Subcutaneous adipose tissue (tissue), 4 donors: ENCODE data around the gene EXOSC5. TPM values are rescaled to one million over a fixed set of nuclear protein-coding genes. Genes with fewer than 3 reads are reported as not detected.

Experiments
- CTCF ChIP-seq: fragments of 450-650 bp; IDR thresholded peaks from one replicate; pipeline ENCODE4 v1.5.1; 2016; ENCODE audit warnings: low read depth, mild to moderate bottlenecking, control low read depth, antibody characterized with exemption, moderate library complexity
- total RNA-seq, 4 donors: library from RNA; depleted of rRNA; stranded (reverse); fragments of >200 nt; gene quantifications; one replicate each; pipeline ENCODE4 v1.1.0, GENCODE V29; 2016

Gene EXOSC5
- total RNA-seq, 4 donors from 2014 or later, result 10.9 to 20.5 (median 17.1) TPM

- TF ChIP-seq CTCF, result no peak
Observed at GRCh38 chr19:41352609-41353465, 44.3 kb downstream of the EXOSC5 start.

GRCh38 chr19:41352279-41352608 lies 44.9 kb downstream of the EXOSC5 start:
- TF ChIP-seq CTCF, result no peak

- TF ChIP-seq CTCF, result no peak
Observed at GRCh38 chr19:41351339-41352245, 45.6 kb downstream of the EXOSC5 start.

GRCh38 chr19:41350735-41351338 lies 46.3 kb downstream of the EXOSC5 start:
- TF ChIP-seq CTCF, result no peak

- no peak for TF ChIP-seq CTCF
Observed at GRCh38 chr19:41344162-41344561, 53.0 kb downstream of the EXOSC5 start.

GRCh38 chr19:41341669-41342490 lies 55.3 kb downstream of the EXOSC5 start:
- no peak for TF ChIP-seq CTCF
